WTC11 (cell line): ENCODE measurements around the gene TOP2A.

Experiments used
- CBFB ChIP-seq: sonication (generic); formaldehyde crosslinking; IDR thresholded peaks from 2 replicates; pipeline ENCODE4 v1.8.1; 2022; ENCODE audit warnings: mild to moderate bottlenecking, low read depth, missing genetic modification reagents
- FOXK1 ChIP-seq: sonication (generic); formaldehyde crosslinking; IDR thresholded peaks from 2 replicates; pipeline ENCODE4 v1.8.0; 2022; ENCODE audit warnings: mild to moderate bottlenecking, moderate library complexity, missing genetic modification reagents
- IRF2 ChIP-seq: sonication (generic); formaldehyde crosslinking; IDR thresholded peaks from 2 replicates; pipeline ENCODE4 v1.8.0; 2022; ENCODE audit warnings: low read depth, missing genetic modification reagents, borderline replicate concordance
- PRRX2 ChIP-seq: fragments of 250-450 bp; sonication (Bioruptor Pico); IDR thresholded peaks from 2 replicates; pipeline ENCODE4 v1.8.0; 2021; ENCODE audit warnings: mild to moderate bottlenecking
- SP1 ChIP-seq: sonication (generic); formaldehyde crosslinking; conservative IDR thresholded peaks from 2 replicates; pipeline ENCODE4 v1.8.1; 2022; ENCODE audit warnings: missing genetic modification reagents
- ZNF317 ChIP-seq: sonication (generic); formaldehyde crosslinking; IDR thresholded peaks from 2 replicates; pipeline ENCODE4 v1.8.1; 2023; ENCODE audit warnings: low read depth, mild to moderate bottlenecking, moderate library complexity, missing genetic modification reagents, borderline replicate concordance
- ZNF423 ChIP-seq: fragments of 250-450 bp; sonication (Bioruptor Pico); IDR thresholded peaks from 2 replicates; pipeline ENCODE4 v2.1.2; 2022; ENCODE audit warnings: mild to moderate bottlenecking, moderate library complexity
- TF ChIP-seq, protein P1 (sequence below): sonication (generic); formaldehyde crosslinking; IDR thresholded peaks from 2 replicates; pipeline ENCODE4 v1.8.1; 2022; ENCODE audit warnings: mild to moderate bottlenecking, moderate library complexity, missing genetic modification reagents
- TF ChIP-seq, protein P2 (sequence below): sonication (generic); formaldehyde crosslinking; IDR thresholded peaks from 2 replicates; pipeline ENCODE4 v1.8.0; 2023; ENCODE audit warnings: missing genetic modification reagents
- TF ChIP-seq, protein P3 (sequence below): fragments of 200-600 bp; IDR thresholded peaks from 2 replicates; pipeline ENCODE4 v1.8.0; 2022; ENCODE audit warnings: antibody characterized with exemption
- TF ChIP-seq, protein P4 (sequence below): fragments of 250-450 bp; sonication (Bioruptor Pico); IDR thresholded peaks from 2 replicates; pipeline ENCODE4 v2.1.2; 2022; ENCODE audit warnings: mild to moderate bottlenecking, moderate library complexity
- TF ChIP-seq, protein P5 (sequence below): fragments of 250-450 bp; sonication (Bioruptor Pico); IDR thresholded peaks from 2 replicates; pipeline ENCODE4 v1.9.0; 2021; ENCODE audit warnings: mild to moderate bottlenecking
- TF ChIP-seq, protein P6 (sequence below): sonication (generic); formaldehyde crosslinking; IDR thresholded peaks from 2 replicates; pipeline ENCODE4 v1.8.1; 2023; ENCODE audit warnings: mild to moderate bottlenecking, missing genetic modification reagents
- TF ChIP-seq, protein P7 (sequence below): fragments of 250-450 bp; sonication (Bioruptor Pico); IDR thresholded peaks from 2 replicates; pipeline ENCODE4 v1.9.0; 2021; ENCODE audit warnings: moderate library complexity, mild to moderate bottlenecking, inconsistent platforms, borderline replicate concordance

DNA sequence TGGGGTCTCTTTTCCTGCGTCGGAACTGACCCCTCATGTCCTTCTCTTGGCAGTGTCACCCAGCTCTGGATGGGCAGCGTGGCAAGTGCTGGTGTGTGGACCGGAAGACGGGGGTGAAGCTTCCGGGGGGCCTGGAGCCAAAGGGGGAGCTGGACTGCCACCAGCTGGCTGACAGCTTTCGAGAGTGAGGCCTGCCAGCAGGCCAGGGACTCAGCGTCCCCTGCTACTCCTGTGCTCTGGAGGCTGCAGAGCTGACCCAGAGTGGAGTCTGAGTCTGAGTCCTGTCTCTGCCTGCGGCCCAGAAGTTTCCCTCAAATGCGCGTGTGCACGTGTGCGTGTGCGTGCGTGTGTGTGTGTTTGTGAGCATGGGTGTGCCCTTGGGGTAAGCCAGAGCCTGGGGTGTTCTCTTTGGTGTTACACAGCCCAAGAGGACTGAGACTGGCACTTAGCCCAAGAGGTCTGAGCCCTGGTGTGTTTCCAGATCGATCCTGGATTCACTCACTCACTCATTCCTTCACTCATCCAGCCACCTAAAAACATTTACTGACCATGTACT lies 38.8 kb upstream of the TOP2A start:
- TF ChIP-seq CBFB (CRISPR knock-in tag) (no peak), FOXK1 (no peak), ZNF423 (no peak), ZNF317 (CRISPR knock-in tag) (no peak), IRF2 (no peak), PRRX2 (no peak), SP1 (CRISPR knock-in tag) (no peak)
- TF ChIP-seq, protein P1, sequence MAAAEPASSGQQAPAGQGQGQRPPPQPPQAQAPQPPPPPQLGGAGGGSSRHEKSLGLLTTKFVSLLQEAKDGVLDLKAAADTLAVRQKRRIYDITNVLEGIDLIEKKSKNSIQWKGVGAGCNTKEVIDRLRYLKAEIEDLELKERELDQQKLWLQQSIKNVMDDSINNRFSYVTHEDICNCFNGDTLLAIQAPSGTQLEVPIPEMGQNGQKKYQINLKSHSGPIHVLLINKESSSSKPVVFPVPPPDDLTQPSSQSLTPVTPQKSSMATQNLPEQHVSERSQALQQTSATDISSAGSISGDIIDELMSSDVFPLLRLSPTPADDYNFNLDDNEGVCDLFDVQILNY (CRISPR knock-in tag): no peak
- TF ChIP-seq, protein P2, sequence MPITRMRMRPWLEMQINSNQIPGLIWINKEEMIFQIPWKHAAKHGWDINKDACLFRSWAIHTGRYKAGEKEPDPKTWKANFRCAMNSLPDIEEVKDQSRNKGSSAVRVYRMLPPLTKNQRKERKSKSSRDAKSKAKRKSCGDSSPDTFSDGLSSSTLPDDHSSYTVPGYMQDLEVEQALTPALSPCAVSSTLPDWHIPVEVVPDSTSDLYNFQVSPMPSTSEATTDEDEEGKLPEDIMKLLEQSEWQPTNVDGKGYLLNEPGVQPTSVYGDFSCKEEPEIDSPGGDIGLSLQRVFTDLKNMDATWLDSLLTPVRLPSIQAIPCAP (CRISPR knock-in tag): no peak
- TF ChIP-seq, protein P3, sequence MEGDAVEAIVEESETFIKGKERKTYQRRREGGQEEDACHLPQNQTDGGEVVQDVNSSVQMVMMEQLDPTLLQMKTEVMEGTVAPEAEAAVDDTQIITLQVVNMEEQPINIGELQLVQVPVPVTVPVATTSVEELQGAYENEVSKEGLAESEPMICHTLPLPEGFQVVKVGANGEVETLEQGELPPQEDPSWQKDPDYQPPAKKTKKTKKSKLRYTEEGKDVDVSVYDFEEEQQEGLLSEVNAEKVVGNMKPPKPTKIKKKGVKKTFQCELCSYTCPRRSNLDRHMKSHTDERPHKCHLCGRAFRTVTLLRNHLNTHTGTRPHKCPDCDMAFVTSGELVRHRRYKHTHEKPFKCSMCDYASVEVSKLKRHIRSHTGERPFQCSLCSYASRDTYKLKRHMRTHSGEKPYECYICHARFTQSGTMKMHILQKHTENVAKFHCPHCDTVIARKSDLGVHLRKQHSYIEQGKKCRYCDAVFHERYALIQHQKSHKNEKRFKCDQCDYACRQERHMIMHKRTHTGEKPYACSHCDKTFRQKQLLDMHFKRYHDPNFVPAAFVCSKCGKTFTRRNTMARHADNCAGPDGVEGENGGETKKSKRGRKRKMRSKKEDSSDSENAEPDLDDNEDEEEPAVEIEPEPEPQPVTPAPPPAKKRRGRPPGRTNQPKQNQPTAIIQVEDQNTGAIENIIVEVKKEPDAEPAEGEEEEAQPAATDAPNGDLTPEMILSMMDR: no peak
- TF ChIP-seq, protein P4, sequence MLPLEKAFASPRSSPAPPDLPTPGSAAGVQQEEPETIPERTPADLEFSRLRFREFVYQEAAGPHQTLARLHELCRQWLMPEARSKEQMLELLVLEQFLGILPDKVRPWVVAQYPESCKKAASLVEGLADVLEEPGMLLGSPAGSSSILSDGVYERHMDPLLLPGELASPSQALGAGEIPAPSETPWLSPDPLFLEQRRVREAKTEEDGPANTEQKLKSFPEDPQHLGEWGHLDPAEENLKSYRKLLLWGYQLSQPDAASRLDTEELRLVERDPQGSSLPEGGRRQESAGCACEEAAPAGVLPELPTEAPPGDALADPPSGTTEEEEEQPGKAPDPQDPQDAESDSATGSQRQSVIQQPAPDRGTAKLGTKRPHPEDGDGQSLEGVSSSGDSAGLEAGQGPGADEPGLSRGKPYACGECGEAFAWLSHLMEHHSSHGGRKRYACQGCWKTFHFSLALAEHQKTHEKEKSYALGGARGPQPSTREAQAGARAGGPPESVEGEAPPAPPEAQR (CRISPR knock-in tag): no peak
- TF ChIP-seq, protein P5, sequence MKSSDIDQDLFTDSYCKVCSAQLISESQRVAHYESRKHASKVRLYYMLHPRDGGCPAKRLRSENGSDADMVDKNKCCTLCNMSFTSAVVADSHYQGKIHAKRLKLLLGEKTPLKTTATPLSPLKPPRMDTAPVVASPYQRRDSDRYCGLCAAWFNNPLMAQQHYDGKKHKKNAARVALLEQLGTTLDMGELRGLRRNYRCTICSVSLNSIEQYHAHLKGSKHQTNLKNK (CRISPR knock-in tag): no peak
- TF ChIP-seq, protein P6, sequence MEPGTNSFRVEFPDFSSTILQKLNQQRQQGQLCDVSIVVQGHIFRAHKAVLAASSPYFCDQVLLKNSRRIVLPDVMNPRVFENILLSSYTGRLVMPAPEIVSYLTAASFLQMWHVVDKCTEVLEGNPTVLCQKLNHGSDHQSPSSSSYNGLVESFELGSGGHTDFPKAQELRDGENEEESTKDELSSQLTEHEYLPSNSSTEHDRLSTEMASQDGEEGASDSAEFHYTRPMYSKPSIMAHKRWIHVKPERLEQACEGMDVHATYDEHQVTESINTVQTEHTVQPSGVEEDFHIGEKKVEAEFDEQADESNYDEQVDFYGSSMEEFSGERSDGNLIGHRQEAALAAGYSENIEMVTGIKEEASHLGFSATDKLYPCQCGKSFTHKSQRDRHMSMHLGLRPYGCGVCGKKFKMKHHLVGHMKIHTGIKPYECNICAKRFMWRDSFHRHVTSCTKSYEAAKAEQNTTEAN (CRISPR knock-in tag): no peak
- TF ChIP-seq, protein P7, sequence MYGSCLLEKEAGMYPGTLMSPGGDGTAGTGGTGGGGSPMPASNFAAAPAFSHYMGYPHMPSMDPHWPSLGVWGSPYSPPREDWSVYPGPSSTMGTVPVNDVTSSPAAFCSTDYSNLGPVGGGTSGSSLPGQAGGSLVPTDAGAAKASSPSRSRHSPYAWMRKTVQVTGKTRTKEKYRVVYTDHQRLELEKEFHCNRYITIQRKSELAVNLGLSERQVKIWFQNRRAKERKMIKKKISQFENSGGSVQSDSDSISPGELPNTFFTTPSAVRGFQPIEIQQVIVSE (CRISPR knock-in tag): no peak
